Thoracic aorta (tissue), 2 donors: ENCODE measurements around the gene CMTM8. TPM values are rescaled to one million over a fixed set of nuclear protein-coding genes. Genes with fewer than 3 reads are reported as not detected.

Experiments
- ATAC-seq: fragments of 150-250 bp; one replicate; pipeline ENCODE4 v1.8.0; 2017; ENCODE audit warnings: low read depth; ENCODE audit not compliant: insufficient number of reproducible peaks, low FRiP score
- DNase-seq: peaks from one replicate; pipeline ENCODE4 v3.0.0-alpha.2; 2020; ENCODE audit warnings: low spot score
- H3K27ac ChIP-seq, 2 donors: fragments of 200-600 bp; sonication (generic); 1 replicate in 1 of 2; 2 replicates in 1 of 2; pipeline ENCODE4 v1.5.1; 2016; ENCODE audit warnings: mild to moderate bottlenecking in 2 of 2, moderate library complexity in 2 of 2
- H3K27me3 ChIP-seq: fragments of 200-600 bp; sonication (generic); replicated peaks from 2 replicates; pipeline ENCODE4 v1.6.0; 2016; ENCODE audit warnings: mild to moderate bottlenecking; ENCODE audit not compliant: insufficient read depth
- H3K36me3 ChIP-seq: fragments of 200-600 bp; sonication (generic); one replicate; pipeline ENCODE4 v1.5.1; 2016
- H3K4me1 ChIP-seq, 2 donors: fragments of 200-600 bp; sonication (generic); 1 replicate in 1 of 2; 2 replicates in 1 of 2; pipeline versions ENCODE4 v1.5.1 to v1.6.0; 2016; ENCODE audit warnings: low read depth in 2 of 2, mild to moderate bottlenecking in 1 of 2; ENCODE audit not compliant: control insufficient read depth in 1 of 2
- H3K4me3 ChIP-seq: fragments of 200-600 bp; sonication (generic); 2 replicates; pipeline ENCODE4 v1.5.1; 2016; ENCODE audit warnings: mild to moderate bottlenecking
- H3K9me3 ChIP-seq: fragments of 200-600 bp; sonication (generic); 2 replicates; pipeline ENCODE4 v1.5.1; 2016
- CTCF ChIP-seq: fragments of 200-600 bp; sonication (generic); IDR thresholded peaks from one replicate; pipeline ENCODE4 v1.5.1; 2019; ENCODE audit warnings: antibody characterized with exemption
- total RNA-seq, 2 donors: library from RNA; depleted of rRNA; stranded (reverse); fragments of >200 nt; gene quantifications; one replicate each; pipeline versions ENCODE4 v1.1.0 to v1.2.3, GENCODE V29; 2016

Gene CMTM8
- total RNA-seq, 2 donors from 2014 or later = 2.8 TPM; not detected in 1

- H3K36me3 ChIP-seq = no peaks in the 10 kb centered on the region
- H3K27me3 ChIP-seq = no peaks in the 10 kb centered on the region
- no peaks in the 10 kb centered on the region for H3K9me3 ChIP-seq
- DNase-seq = no peak
- TF ChIP-seq CTCF = no peak
- H3K4me3 ChIP-seq = no peak overlapping the region
- no peak overlapping the region for H3K27ac ChIP-seq
- peaks cover 4 to 6% of the 10 kb centered on the region in 2 donors for H3K4me1 ChIP-seq
- ATAC-seq = no peak
Observed at GRCh38 chr3:32411442-32411841, 173.0 kb downstream of the CMTM8 start.

- peaks cover 4 to 6% of the 10 kb centered on the region in 2 donors for H3K4me1 ChIP-seq
- DNase-seq (no peak), ATAC-seq (no peak)
- H3K27me3 ChIP-seq = no peaks in the 10 kb centered on the region
- no peak for TF ChIP-seq CTCF
- H3K9me3 ChIP-seq = no peaks in the 10 kb centered on the region
- H3K36me3 ChIP-seq = no peaks in the 10 kb centered on the region
- H3K4me3 ChIP-seq = no peak overlapping the region
- H3K27ac ChIP-seq = no peak overlapping the region
Observed at GRCh38 chr3:32412887-32413286, 174.4 kb downstream of the CMTM8 start.

GRCh38 chr3:32413845-32414521, 175.5 kb downstream of the CMTM8 start:
- ATAC-seq = no peak
- no peak for TF ChIP-seq CTCF
- Histone ChIP-seq H3K36me3 (no peaks in the 10 kb centered on the region), H3K4me1 (peaks cover 4 to 6% of the 10 kb centered on the region in 2 donors), H3K27me3 (no peaks in the 10 kb centered on the region), H3K27ac (no peak overlapping the region), H3K4me3 (no peak overlapping the region), H3K9me3 (no peaks in the 10 kb centered on the region)
- no peak for DNase-seq

- no peak for ATAC-seq
- no peak for DNase-seq
Observed at GRCh38 chr3:32414522-32415202, 176.2 kb downstream of the CMTM8 start.

More at GRCh38 chr3:32414522-32415202, 176.2 kb downstream of the CMTM8 start:
- no peaks in the 10 kb centered on the region for H3K27me3 ChIP-seq
- H3K9me3 ChIP-seq = no peaks in the 10 kb centered on the region
- TF ChIP-seq CTCF = no peak
- H3K27ac ChIP-seq = no peak overlapping the region
- H3K4me3 ChIP-seq = no peak overlapping the region
- H3K36me3 ChIP-seq = no peaks in the 10 kb centered on the region
- peaks cover 4 to 6% of the 10 kb centered on the region in 2 donors for H3K4me1 ChIP-seq
